Hepatocyte (in vitro differentiated cells): Measurements from ENCODE around the gene EPHB1. TPM values are rescaled to one million over a fixed set of nuclear protein-coding genes. Genes with fewer than 3 reads are reported as not detected.

Experiments
- DNase-seq: peaks from one replicate; pipeline ENCODE4 v3.0.0-alpha.2; 2016; ENCODE audit warnings: low spot score
- H2AFZ ChIP-seq: fragments of 200-600 bp; sonication (generic); 2 replicates; pipeline ENCODE4 v1.6.0; 2016; ENCODE audit warnings: antibody characterized with exemption, mild to moderate bottlenecking
- H3K27ac ChIP-seq: fragments of 200-600 bp; sonication (generic); 2 replicates; pipeline ENCODE4 v1.5.1; 2016; ENCODE audit warnings: mild to moderate bottlenecking
- H3K27me3 ChIP-seq: fragments of 200-600 bp; sonication (generic); 2 replicates; pipeline ENCODE4 v1.6.1; 2016
- H3K36me3 ChIP-seq: fragments of 200-600 bp; sonication (generic); replicated peaks from 2 replicates; pipeline ENCODE4 v1.5.1; 2016; ENCODE audit warnings: low read depth; ENCODE audit not compliant: insufficient read depth
- H3K4me1 ChIP-seq: fragments of 200-600 bp; sonication (generic); 2 replicates; pipeline ENCODE4 v1.5.1; 2016; ENCODE audit warnings: mild to moderate bottlenecking, moderate library complexity; ENCODE audit not compliant: insufficient read depth
- H3K4me2 ChIP-seq: fragments of 200-600 bp; sonication (generic); 2 replicates; pipeline ENCODE4 v1.6.0; 2016
- H3K4me3 ChIP-seq: fragments of 200-600 bp; sonication (generic); 2 replicates; pipeline ENCODE4 v1.5.1; 2016; ENCODE audit warnings: mild to moderate bottlenecking
- H3K79me2 ChIP-seq: fragments of 200-600 bp; sonication (generic); 2 replicates; pipeline ENCODE4 v1.6.0; 2017; ENCODE audit warnings: mild to moderate bottlenecking
- H3K9me2 ChIP-seq: fragments of 200-600 bp; sonication (generic); replicated peaks from 2 replicates; pipeline ENCODE4 v1.6.0; 2017; ENCODE audit warnings: mild to moderate bottlenecking; ENCODE audit not compliant: insufficient read depth
- H3K9me3 ChIP-seq: fragments of 200-600 bp; sonication (generic); 2 replicates; pipeline ENCODE4 v1.5.1; 2016; ENCODE audit warnings: low read depth, mild to moderate bottlenecking
- H4K20me1 ChIP-seq: fragments of 200-600 bp; sonication (generic); 2 replicates; pipeline ENCODE4 v1.6.0; 2016; ENCODE audit warnings: mild to moderate bottlenecking; ENCODE audit not compliant: insufficient read depth, poor library complexity, severe bottlenecking
- CTCF ChIP-seq: fragments of 200-600 bp; sonication (generic); IDR thresholded peaks from 2 replicates; pipeline ENCODE4 v1.5.1; 2016; ENCODE audit warnings: antibody characterized with exemption, mild to moderate bottlenecking; ENCODE audit not compliant: poor library complexity
- EZH2 ChIP-seq: fragments of 200-600 bp; sonication (generic); IDR thresholded peaks from 2 replicates; pipeline ENCODE4 v1.6.1; 2016; ENCODE audit warnings: antibody characterized with exemption, mild to moderate bottlenecking, borderline replicate concordance
- EZH2phosphoT487 ChIP-seq: fragments of 200-600 bp; sonication (generic); IDR thresholded peaks from one replicate; pipeline ENCODE4 v1.6.1; 2018; ENCODE audit warnings: antibody characterized with exemption, mild to moderate bottlenecking, low read depth, moderate library complexity; ENCODE audit not compliant: unreplicated experiment, severe bottlenecking
- WGBS: methylation state at CpG from one replicate; pipeline ENCODE4 v1.1.6; 2016; ENCODE audit warnings: low lambda C conversion rate; ENCODE audit errors: missing lambda C conversion rate; 5-methylcytosine and 5-hydroxymethylcytosine counted together
- polyA plus RNA-seq: library from polyadenylated mRNA; unstranded; fragments of >200 nt; fragmentation: Nextera tagmentation; extraction: Ambion mirVana; gene quantifications from 2 replicates; pipeline ENCODE4 v1.2.1, GENCODE V29; 2016
- total RNA-seq: library from RNA; depleted of rRNA; stranded (reverse); fragments of >200 nt; gene quantifications from 2 replicates; pipeline ENCODE4 v1.2.3, GENCODE V29; 2014

The EPHB1 gene
- total and polyA plus RNA-seq, 2 experiments from 2014 or later: 3.3 to 5.6 TPM

GRCh38 chr3:134768116-134768515 lies 26.9 kb upstream of the EPHB1 start:
- 74% methylated on average over 3 of the region's 3 CpGs for WGBS
- Histone ChIP-seq H3K27me3 (no peaks in the 10 kb centered on the region), H3K4me3 (no peak overlapping the region), H4K20me1 (no peaks in the 10 kb centered on the region), H3K9me3 (no peaks in the 10 kb centered on the region), H3K4me1 (peaks cover 3% of the 10 kb centered on the region), H3K27ac (no peak overlapping the region), H2AFZ (no peak overlapping the region), H3K79me2 (no peaks in the 10 kb centered on the region), H3K36me3 (no peaks in the 10 kb centered on the region), H3K9me2 (no peaks in the 10 kb centered on the region), H3K4me2 (no peak overlapping the region)
- no peak for DNase-seq
- TF ChIP-seq EZH2 (no peak), EZH2phosphoT487 (no peak), CTCF (no peak)

GRCh38 chr3:134768837-134769236 lies 26.2 kb upstream of the EPHB1 start:
- 81% methylated on average over 5 of the region's 5 CpGs for WGBS
- Histone ChIP-seq H3K36me3 (no peaks in the 10 kb centered on the region), H3K4me2 (no peak overlapping the region), H4K20me1 (no peaks in the 10 kb centered on the region), H3K27ac (peak overlapping the region; percentile 14), H3K4me3 (no peak overlapping the region), H2AFZ (no peak overlapping the region), H3K9me3 (no peaks in the 10 kb centered on the region), H3K4me1 (peaks cover 3% of the 10 kb centered on the region), H3K27me3 (no peaks in the 10 kb centered on the region), H3K9me2 (no peaks in the 10 kb centered on the region), H3K79me2 (no peaks in the 10 kb centered on the region)
- DNase-seq: peak; percentile 17
- TF ChIP-seq EZH2phosphoT487 (no peak), CTCF (no peak), EZH2 (no peak)

GRCh38 chr3:134769287-134769868 lies 25.7 kb upstream of the EPHB1 start:
- no peaks in the 10 kb centered on the region for H3K9me2 ChIP-seq
- peaks cover 3% of the 10 kb centered on the region for H3K4me1 ChIP-seq
- H3K9me3 ChIP-seq: no peaks in the 10 kb centered on the region
- H3K27ac ChIP-seq: peak overlapping the region; percentile 14
- no peak overlapping the region for H3K4me2 ChIP-seq
- no peak overlapping the region for H2AFZ ChIP-seq
- no peaks in the 10 kb centered on the region for H3K79me2 ChIP-seq
- 68% methylated on average over 2 of the region's 2 CpGs for WGBS
- no peaks in the 10 kb centered on the region for H3K36me3 ChIP-seq
- H4K20me1 ChIP-seq: no peaks in the 10 kb centered on the region
- H3K27me3 ChIP-seq: no peaks in the 10 kb centered on the region
- TF ChIP-seq EZH2: no peak
- TF ChIP-seq CTCF: no peak
- no peak for TF ChIP-seq EZH2phosphoT487
- H3K4me3 ChIP-seq: no peak overlapping the region
- DNase-seq: no peak
